IgD-negative memory B cell (primary cell): ENCODE measurements around the gene HEATR5A. TPM values are rescaled to one million over a fixed set of nuclear protein-coding genes. Genes with fewer than 3 reads are reported as not detected.
"Not testable (repeated sequence)": the region's sequence is repeated elsewhere in the genome, so short reads cannot be mapped to it uniquely, and the experiment has no call there.

Experiments
- H3K27ac Mint-ChIP-seq, 3 donors: one replicate each; pipeline ENCODE4 v1.8.0; 2020 to 2022; ENCODE audit warnings: mild to moderate bottlenecking in 3 of 3, mixed read lengths in 3 of 3, moderate library complexity in 1 of 3
- H3K27me3 Mint-ChIP-seq: one replicate; pipeline ENCODE4 v1.8.0; 2021; ENCODE audit warnings: mixed read lengths
- H3K36me3 Mint-ChIP-seq: one replicate; pipeline ENCODE4 v1.8.0; 2020; ENCODE audit warnings: mild to moderate bottlenecking, mixed read lengths
- H3K4me1 Mint-ChIP-seq, 3 donors: one replicate each; pipeline ENCODE4 v1.8.0; 2020 to 2022; ENCODE audit warnings: mixed read lengths in 3 of 3, mild to moderate bottlenecking in 1 of 3
- H3K4me3 Mint-ChIP-seq, 4 donors: one replicate each; pipeline ENCODE4 v1.8.0; 2020 to 2022; ENCODE audit warnings: mild to moderate bottlenecking in 4 of 4, mixed read lengths in 4 of 4, moderate library complexity in 3 of 4
- H3K9me3 Mint-ChIP-seq, 3 donors: one replicate each; pipeline ENCODE4 v1.8.0; 2020 to 2021; ENCODE audit warnings: mixed read lengths in 3 of 3, mild to moderate bottlenecking in 1 of 3
- polyA plus RNA-seq: library from polyadenylated mRNA; unstranded; fragments of 300-500 nt; fragmentation: Illumina TruSeq; gene quantifications from one replicate; pipeline ENCODE4 v1.2.3, GENCODE V29; 2021

Gene HEATR5A
- polyA plus RNA-seq, 1 donor from 2014 or later, result 10.2 TPM

DNA sequence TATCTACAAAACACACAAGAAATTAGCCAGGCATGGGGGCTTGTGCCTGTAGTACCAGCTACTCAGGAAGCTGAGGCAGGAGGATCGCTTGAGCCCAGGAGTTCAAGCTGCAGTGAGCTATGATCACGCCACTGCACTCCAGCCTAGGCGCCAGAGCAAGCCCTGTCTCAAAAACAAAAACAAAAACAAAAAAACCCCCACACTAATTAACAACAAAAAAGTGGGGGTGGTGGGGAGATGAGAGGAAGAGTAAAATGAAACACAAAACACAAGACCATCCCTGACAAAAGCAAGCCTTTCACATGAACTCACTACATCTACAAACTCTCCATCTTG lies 158.9 kb downstream of the HEATR5A start:
- H3K27me3 Mint-ChIP-seq, result no peaks in the 10 kb centered on the region
- no peak overlapping the region for H3K27ac Mint-ChIP-seq
- no peaks in the 10 kb centered on the region for H3K9me3 Mint-ChIP-seq
- no peak overlapping the region for H3K4me3 Mint-ChIP-seq
- peaks cover 2 to 12% (median 9%) of the 10 kb centered on the region in 3 donors for H3K4me1 Mint-ChIP-seq
- H3K36me3 Mint-ChIP-seq, result peaks cover 2% of the 10 kb centered on the region

DNA sequence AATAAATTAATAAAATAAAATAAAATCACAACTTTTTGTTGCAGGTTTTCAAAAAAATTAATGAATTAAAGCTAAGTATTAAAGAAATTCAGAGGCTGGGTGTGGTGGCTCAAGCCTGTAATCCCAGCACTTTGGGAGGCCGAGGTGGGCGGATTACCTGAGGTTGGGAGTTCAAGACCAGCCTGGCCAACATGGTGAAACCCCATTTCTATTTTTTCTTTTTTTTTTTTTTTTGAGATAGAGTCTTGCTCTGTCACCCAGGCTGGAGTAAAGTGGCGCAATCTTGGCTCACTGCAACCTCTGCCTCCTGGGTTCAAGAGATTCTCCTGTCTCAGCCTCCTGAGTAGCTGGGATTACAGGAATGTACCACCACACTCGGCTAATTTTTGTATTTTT lies 161.3 kb downstream of the HEATR5A start:
- not testable (repeated sequence) for H3K36me3 Mint-ChIP-seq, H3K27me3 Mint-ChIP-seq, H3K27ac Mint-ChIP-seq, H3K9me3 Mint-ChIP-seq, H3K4me3 Mint-ChIP-seq, H3K4me1 Mint-ChIP-seq

DNA sequence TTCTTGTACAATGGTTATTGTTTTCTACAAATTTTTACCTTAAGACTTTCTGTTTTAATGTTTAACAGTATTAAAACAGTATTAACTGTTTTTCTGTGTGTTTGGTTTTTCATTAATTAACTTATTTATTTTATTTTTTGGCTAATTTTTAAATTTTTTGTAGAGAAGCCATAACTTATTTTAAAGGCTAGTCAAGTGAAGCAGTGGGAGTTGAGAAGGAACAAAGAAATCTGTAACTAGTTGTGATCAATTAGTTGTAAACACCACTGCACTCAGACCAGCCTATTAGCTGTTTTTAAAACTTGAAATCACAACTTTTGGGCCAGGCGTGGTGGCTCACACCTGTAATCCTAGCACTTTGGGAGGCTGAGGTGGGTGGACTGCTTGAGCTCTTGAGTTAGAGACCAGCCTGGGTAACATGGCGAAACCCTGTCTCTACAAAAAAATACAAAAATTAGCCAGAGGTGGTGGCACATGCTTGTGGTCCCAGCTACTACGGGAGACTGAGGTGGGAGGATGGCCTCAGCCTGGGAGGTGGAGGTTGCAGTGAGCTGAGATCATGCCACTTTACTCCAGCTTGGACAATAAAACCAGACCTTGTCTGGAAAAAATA lies 161.8 kb downstream of the HEATR5A start:
- H3K9me3 Mint-ChIP-seq, result no peaks in the 10 kb centered on the region
- peaks cover under 1 to 9% (median 6%) of the 10 kb centered on the region in 3 donors for H3K4me1 Mint-ChIP-seq
- no peak overlapping the region for H3K4me3 Mint-ChIP-seq
- no peaks in the 10 kb centered on the region for H3K36me3 Mint-ChIP-seq
- no peak overlapping the region for H3K27ac Mint-ChIP-seq
- H3K27me3 Mint-ChIP-seq, result no peaks in the 10 kb centered on the region

DNA sequence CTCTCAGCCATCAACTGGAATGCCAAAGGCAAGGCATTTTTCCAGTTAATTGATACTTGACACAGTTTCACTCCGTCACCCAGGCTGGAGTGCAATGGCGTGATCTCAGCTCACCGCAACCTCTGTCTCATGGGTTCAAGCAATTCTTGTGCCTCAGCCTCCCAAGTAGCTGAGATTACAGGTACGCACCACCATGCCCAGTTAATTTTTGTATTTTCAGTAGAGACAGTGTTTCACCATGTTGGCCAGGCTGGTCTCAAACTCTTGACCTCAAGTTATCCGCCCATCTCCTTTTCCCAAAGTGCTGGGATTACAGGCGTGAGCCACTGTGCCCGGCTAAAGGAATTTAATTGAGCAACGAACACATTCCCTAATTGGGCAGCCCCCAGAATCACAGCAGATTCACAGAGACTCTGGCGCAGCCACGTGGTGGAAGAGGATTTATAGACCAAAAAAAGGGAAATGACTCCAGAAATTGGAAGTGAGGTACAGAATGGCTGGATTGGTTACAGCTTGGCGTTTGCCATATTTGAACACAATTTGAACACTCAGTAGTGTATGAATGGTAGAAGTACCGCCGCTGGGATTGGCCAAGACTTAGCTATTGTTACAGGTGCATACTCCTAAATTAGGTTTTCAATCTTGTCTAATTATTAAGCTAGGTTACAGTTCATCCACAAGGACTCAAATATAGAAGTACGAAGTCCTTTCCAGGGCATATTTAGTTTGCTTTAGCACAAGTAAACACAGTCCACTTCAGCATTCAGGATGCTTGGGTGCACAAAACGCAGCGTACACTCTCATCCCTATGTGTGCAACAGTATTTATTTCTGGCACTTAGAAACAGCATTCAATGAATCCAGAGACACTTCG lies 162.6 kb downstream of the HEATR5A start:
- not testable (repeated sequence) for H3K4me1 Mint-ChIP-seq, H3K27ac Mint-ChIP-seq, H3K9me3 Mint-ChIP-seq, H3K36me3 Mint-ChIP-seq, H3K4me3 Mint-ChIP-seq, H3K27me3 Mint-ChIP-seq

DNA sequence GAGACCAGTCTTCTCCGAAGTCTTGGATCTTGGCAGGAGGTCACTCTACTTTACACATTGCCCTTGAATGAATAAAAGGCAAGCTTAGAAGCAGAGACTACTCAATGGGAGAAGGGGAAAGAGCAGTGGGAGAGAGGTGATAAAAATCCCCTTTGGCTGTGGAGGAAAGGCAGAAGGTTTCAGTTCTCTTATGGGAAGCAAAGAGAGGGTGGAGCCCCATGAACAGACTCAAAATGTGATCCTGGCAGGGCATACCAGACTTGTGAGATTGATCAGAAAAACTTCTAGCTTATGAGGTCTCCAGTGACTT lies 163.2 kb downstream of the HEATR5A start:
- no peaks in the 10 kb centered on the region for H3K27me3 Mint-ChIP-seq
- H3K4me3 Mint-ChIP-seq, result no peak overlapping the region
- H3K4me1 Mint-ChIP-seq, result peaks cover 0 to 5% (median 4%) of the 10 kb centered on the region in 3 donors
- H3K36me3 Mint-ChIP-seq, result no peaks in the 10 kb centered on the region
- H3K9me3 Mint-ChIP-seq, result no peaks in the 10 kb centered on the region
- H3K27ac Mint-ChIP-seq, result no peak overlapping the region

DNA sequence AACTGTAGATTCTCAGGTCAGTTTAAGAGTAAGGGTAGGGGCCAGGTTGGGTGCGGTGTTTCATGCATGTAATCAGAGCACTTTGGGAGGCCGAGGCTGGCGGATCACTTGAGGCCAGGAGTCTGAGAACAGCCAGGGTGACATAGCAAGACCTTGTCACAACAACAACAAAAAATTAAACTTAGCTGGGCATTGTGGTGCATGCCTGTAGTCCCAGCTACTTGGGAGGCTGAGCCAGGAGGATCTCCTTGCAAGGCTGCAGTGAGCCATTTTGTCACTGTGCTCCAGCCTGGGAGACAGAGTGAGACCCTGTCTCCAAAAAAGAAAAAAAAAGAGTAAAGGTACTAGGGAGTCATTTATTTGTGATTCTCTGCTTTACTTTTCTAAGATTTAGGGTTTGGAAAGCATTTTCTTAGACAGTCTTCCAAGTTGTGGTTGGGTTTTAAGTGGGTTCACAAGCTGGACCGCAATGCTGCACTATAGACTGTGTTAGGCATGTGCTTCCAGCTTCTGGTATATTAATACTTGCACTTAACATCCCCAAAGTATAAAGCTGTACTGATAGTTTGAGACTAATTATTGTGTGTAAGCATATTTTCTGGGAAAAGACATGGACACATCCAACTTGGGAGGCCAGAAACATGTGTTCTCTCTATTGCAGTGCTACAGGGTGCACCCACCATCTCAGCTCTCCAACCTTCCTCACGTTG lies 163.7 kb downstream of the HEATR5A start:
- H3K9me3 Mint-ChIP-seq, result no peaks in the 10 kb centered on the region
- peaks cover 0 to 4% (median 0%) of the 10 kb centered on the region in 3 donors for H3K4me1 Mint-ChIP-seq
- H3K4me3 Mint-ChIP-seq, result no peak overlapping the region
- no peaks in the 10 kb centered on the region for H3K36me3 Mint-ChIP-seq
- no peaks in the 10 kb centered on the region for H3K27me3 Mint-ChIP-seq
- H3K27ac Mint-ChIP-seq, result no peak overlapping the region

DNA sequence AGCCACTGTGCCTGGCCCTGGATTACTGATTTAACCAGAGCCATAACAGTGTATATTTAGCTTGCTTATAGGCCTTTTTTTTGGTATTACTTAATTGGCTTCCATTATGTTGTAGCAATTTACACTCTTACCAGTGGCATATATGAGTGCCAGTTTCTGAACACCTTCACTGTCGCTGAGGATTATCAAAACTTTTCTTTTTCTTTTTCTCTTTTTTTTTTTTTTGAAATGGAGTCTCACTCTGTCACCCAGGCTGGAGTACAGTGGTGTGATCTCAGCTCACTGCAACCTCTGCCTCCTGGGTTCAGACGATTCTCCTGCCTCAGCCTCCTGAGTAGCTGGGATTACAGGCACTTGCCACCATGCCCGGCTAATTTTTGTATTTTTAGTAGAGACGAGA lies 164.4 kb downstream of the HEATR5A start:
- not testable (repeated sequence) for H3K4me1 Mint-ChIP-seq, H3K27me3 Mint-ChIP-seq, H3K9me3 Mint-ChIP-seq, H3K36me3 Mint-ChIP-seq, H3K27ac Mint-ChIP-seq, H3K4me3 Mint-ChIP-seq

DNA sequence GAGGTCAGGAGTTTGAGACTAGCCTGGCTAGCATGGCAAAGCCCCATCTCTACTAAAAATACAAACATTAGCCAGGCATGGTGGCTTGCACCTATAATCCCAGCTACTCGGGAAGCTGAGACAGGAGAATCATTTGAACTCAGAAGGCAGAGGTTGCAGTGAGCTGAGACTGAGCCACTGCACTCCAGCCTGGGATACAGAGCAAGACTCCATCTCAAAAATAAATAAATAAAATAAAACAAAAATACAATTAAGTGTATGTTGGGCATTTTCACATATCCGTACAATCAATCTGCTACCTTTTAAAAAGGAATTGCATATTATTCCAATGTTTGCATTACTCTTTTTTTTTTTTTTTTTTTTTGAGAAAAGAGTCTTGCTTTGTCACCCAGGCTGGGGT lies 165.1 kb downstream of the HEATR5A start:
- Mint-ChIP-seq H3K27ac (no peak overlapping the region), H3K27me3 (no peaks in the 10 kb centered on the region), H3K4me3 (no peak overlapping the region), H3K9me3 (no peaks in the 10 kb centered on the region), H3K36me3 (no peaks in the 10 kb centered on the region), H3K4me1 (peaks cover 0 to 4% (median 0%) of the 10 kb centered on the region in 3 donors)

DNA sequence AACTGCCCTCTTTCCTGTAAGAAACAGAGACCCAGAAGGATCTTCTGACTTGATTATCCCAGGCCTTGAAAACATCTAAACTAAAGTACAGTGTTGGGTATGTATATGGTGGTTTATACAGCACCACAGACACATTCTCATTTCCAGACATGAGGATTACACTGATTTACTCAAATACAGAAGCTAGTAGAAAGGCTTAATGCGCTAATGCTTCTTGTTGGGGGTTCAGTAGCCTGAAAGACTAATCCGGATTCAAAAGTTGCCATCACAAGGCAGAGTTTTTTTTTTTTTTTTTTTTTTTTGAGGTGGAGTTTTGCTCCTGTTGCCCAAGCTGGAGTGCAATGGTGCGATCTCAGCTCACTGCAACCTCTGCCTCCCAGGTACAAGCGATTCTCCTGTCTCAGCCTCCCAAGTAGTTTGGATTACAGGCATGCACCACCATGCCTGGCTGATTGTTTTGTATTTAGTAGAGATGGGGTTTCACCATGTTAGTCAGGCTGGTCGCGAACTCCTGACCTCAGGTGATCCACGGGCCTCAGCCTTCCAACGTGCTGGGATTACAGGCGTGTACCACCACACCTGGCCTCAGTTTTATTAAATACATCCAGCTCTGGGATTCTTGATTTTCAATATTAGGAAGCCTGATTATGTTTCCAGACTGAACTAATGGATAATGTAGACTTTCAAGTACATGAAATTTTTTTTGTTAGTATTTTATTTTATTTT lies 166.4 kb downstream of the HEATR5A start:
- H3K4me3 Mint-ChIP-seq, result no peak overlapping the region
- no peaks in the 10 kb centered on the region for H3K36me3 Mint-ChIP-seq
- no peak overlapping the region for H3K27ac Mint-ChIP-seq
- no peaks in the 10 kb centered on the region for H3K9me3 Mint-ChIP-seq
- no peaks in the 10 kb centered on the region for H3K27me3 Mint-ChIP-seq
- peaks cover 0 to 4% (median 0%) of the 10 kb centered on the region in 3 donors for H3K4me1 Mint-ChIP-seq

DNA sequence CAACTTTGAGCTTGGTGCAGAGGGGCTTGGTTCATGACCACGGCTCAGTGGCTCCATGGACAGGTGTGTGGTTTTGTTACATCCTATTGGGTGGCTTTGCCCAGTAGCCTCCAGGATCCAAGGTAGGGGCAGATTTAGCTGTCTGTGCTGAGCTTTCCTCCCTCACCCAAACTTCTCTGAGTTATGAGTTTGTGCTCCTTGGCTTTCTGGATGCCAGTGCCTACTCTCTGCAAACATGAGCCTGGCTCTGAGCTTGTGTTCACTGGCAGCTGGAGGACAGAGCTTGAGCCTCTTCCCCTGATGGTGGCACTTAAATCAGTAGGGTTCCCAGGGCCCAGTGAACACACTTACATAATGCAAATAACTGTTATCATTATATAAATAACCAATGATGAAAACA lies 167.5 kb downstream of the HEATR5A start:
- no peak overlapping the region for H3K4me3 Mint-ChIP-seq
- H3K9me3 Mint-ChIP-seq, result no peaks in the 10 kb centered on the region
- no peaks in the 10 kb centered on the region for H3K27me3 Mint-ChIP-seq
- H3K27ac Mint-ChIP-seq, result no peak overlapping the region
- peaks cover 0 to 4% (median 0%) of the 10 kb centered on the region in 3 donors for H3K4me1 Mint-ChIP-seq
- no peaks in the 10 kb centered on the region for H3K36me3 Mint-ChIP-seq

DNA sequence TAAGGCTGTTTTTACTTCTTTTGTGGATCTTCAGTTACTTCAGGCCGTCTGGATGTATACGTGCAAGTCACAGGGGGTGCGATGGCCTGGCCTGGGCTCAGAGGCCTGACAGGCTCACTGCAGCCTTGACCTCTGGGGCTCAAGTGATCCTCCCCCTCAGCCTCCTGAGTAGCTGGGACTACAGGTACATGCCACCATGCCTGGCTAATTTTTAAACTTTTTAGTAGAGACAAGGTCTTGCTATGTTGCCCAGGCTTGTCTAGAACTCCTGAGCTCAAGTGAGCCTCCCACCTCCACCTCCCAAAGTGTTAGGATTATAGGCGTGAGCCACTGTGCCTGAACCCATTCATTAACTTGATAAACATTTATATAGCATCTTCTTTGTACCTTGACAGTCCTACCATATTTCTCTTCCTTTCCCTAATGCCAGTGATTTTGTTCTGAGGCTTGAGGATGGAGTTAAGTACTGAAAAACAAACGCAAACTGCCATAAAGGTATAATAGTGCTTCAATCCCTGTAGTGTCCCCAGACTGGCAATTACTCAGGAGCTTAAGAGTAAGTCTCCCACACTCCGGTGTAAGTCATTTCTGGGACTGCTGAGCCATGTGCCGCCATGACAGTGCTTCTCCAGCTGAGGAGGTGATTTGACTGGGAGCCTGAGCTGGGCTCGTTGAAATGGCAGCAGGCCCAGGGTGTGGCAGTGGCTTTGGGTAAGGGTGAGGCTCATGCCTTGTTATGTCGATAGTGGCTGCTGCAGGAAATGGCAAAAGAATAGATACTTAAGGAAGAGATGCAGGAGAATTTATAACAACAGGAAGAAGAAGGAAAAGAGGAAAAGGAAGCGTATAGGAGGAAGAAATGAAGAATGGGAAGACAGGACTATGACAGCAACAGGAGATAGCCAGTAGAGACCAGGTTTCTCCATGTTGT lies 169.1 kb downstream of the HEATR5A start:
- Mint-ChIP-seq H3K27me3 (no peaks in the 10 kb centered on the region), H3K4me1 (no peaks in the 10 kb centered on the region), H3K27ac (no peak overlapping the region), H3K9me3 (no peaks in the 10 kb centered on the region), H3K4me3 (no peak overlapping the region), H3K36me3 (no peaks in the 10 kb centered on the region)

DNA sequence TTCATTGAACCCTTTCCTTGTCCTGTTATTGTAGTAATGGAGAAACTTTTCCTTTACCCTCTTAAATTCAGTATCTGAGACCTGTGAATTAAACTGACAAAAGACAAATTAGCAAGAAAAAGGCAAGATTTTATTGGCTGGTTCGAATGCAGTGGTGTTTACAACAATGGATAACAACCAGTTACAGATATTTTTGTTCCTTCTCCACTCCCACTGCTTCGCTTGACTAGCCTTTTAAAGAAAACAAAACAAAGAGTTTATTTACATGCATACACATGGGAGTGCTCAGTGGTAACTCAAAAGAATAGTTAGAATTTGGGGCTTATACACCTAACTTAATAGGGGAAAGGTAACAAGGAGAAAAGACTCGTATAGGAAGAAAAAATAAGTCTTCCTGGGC lies 175.7 kb downstream of the HEATR5A start:
- H3K4me1 Mint-ChIP-seq, result peaks cover 4 to 10% (median 10%) of the 10 kb centered on the region in 3 donors
- no peaks in the 10 kb centered on the region for H3K9me3 Mint-ChIP-seq
- peaks cover 3% of the 10 kb centered on the region for H3K36me3 Mint-ChIP-seq
- H3K27ac Mint-ChIP-seq, result no peak overlapping the region
- no peaks in the 10 kb centered on the region for H3K27me3 Mint-ChIP-seq
- no peak overlapping the region for H3K4me3 Mint-ChIP-seq

DNA sequence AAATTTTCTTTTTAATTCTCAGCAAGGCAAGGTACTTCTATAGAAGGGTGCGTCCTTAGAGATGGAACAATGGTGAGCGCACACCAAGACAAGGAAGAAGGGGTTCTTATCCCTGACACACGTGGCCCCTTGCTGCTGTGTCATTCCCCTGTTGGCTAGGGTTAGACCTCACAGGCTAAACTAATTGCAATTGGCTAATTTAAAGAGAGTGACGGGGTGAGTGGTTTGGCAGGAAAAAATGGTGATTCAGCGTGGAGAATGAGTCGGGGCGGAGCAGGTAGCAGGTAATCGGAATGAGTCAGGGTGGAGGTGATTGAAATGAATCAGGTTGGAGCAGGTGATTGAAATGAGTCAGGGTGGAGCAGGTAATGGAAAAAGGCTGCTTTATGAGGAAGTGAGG lies 176.5 kb downstream of the HEATR5A start:
- H3K9me3 Mint-ChIP-seq, result no peaks in the 10 kb centered on the region
- H3K27ac Mint-ChIP-seq, result no peak overlapping the region
- no peak overlapping the region for H3K4me3 Mint-ChIP-seq
- no peaks in the 10 kb centered on the region for H3K27me3 Mint-ChIP-seq
- H3K4me1 Mint-ChIP-seq, result peaks cover 8 to 14% (median 10%) of the 10 kb centered on the region in 3 donors
- H3K36me3 Mint-ChIP-seq, result peaks cover 3% of the 10 kb centered on the region

DNA sequence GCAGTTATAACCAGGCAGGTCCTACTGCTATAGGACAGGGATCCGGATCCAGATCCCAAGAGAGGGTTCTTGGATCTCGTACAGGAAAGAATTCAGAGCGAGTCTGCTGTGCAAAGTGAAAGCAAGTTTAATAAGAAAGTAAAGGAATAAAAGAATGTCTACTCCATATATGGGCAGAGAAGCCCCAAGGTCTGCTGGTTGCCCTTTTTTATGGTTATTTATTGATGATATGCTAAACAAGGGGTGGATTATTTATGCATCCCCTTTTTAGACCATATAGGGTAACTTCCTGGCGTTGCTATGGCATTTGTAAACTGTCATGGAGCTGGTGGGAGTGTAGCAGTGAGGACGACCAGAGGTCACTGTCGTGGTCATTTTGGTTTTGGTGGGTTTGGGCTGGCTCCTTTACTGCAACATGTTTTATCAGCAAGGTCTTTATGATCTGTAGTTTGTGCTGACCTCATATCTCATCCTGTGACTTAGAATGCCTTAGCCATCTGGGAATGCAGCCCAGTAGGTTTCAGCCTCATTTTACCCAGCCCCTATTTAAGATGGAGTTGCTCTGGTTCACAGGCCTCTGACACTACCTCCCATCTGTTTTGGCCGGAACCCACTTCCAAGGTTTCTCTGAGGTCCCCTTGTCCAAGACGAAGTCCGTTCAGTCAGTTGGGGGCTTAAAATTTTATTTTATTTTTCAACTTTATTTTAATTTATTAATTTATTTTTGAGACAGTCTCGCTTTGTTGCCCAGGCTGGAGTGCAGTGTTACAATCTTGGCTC lies 178.0 kb downstream of the HEATR5A start:
- H3K27ac Mint-ChIP-seq, H3K36me3 Mint-ChIP-seq, H3K4me3 Mint-ChIP-seq, H3K27me3 Mint-ChIP-seq, H3K9me3 Mint-ChIP-seq: not testable (repeated sequence)
- H3K4me1 Mint-ChIP-seq, result peaks cover 8 to 14% (median 10%) of the 10 kb centered on the region in 3 donors
